Activated CD4-positive, alpha-beta T cell treated with anti-CD3 and anti-CD28 coated beads for 4 hours (primary cell): ENCODE results near the gene NID1.

Experiments used
- DNase-seq, 2 donors: peaks; one replicate each; pipeline ENCODE4 v3.0.0-alpha.2; 2020

The NID1 gene

GRCh38 chr1:236065509-236066005, 667 bp upstream of the NID1 start:
- no peak for DNase-seq

- DNase-seq, result no peak
Measured at GRCh38 chr1:236063919-236064673, 794 bp downstream of the NID1 start.

- no peak for DNase-seq
Measured at GRCh38 chr1:236063551-236063918, 1.4 kb downstream of the NID1 start.

GRCh38 chr1:236060286-236060685, 4.6 kb downstream of the NID1 start:
- no peak for DNase-seq

- DNase-seq, result no peak
Measured at GRCh38 chr1:236059011-236059410, 5.9 kb downstream of the NID1 start.

- no peak for DNase-seq
Measured at GRCh38 chr1:236058141-236058934, 6.6 kb downstream of the NID1 start.

- no peak for DNase-seq
Measured at GRCh38 chr1:236057546-236057945, 7.3 kb downstream of the NID1 start.

- no peak for DNase-seq
Measured at GRCh38 chr1:236052232-236052993, 12.5 kb downstream of the NID1 start.

- DNase-seq, result no peak
Measured at GRCh38 chr1:236051242-236051791, 13.6 kb downstream of the NID1 start.

GRCh38 chr1:236045771-236046170, 19.1 kb downstream of the NID1 start:
- no peak for DNase-seq

- no peak for DNase-seq
Measured at GRCh38 chr1:236044341-236044740, 20.5 kb downstream of the NID1 start.

GRCh38 chr1:236041631-236042618, 23.0 kb downstream of the NID1 start:
- no peak for DNase-seq

- no peak for DNase-seq
Measured at GRCh38 chr1:236039740-236040685, 24.9 kb downstream of the NID1 start.

GRCh38 chr1:236038034-236038433, 26.9 kb downstream of the NID1 start:
- DNase-seq, result no peak

GRCh38 chr1:236035681-236036101, 29.2 kb downstream of the NID1 start:
- DNase-seq, result no peak

- DNase-seq, result no peak
Measured at GRCh38 chr1:236033336-236033735, 31.6 kb downstream of the NID1 start.

- DNase-seq, result no peak
Measured at GRCh38 chr1:236030534-236030933, 34.4 kb downstream of the NID1 start.

- DNase-seq, result no peak
Measured at GRCh38 chr1:236029428-236029940, 35.4 kb downstream of the NID1 start.

GRCh38 chr1:236027104-236027503, 37.8 kb downstream of the NID1 start:
- DNase-seq, result no peak

GRCh38 chr1:236025836-236026235, 39.1 kb downstream of the NID1 start:
- DNase-seq, result no peak
